Liver (tissue), 9 donors: ENCODE results near the gene TDRD7. TPM values are rescaled to one million over a fixed set of nuclear protein-coding genes. Genes with fewer than 3 reads are reported as not detected.

Experiments
- DNase-seq: peaks from one replicate; pipeline ENCODE4 v3.0.0-alpha.2; 2017; ENCODE audit warnings: low spot score
- H3K27ac ChIP-seq, 2 donors: one replicate each; pipeline ENCODE4 v1.7.0; 2013; ENCODE audit warnings: inconsistent platforms in 2 of 2, low read length in 2 of 2, control low read depth in 1 of 2, low read depth in 1 of 2, mild to moderate bottlenecking in 1 of 2
- H3K27me3 ChIP-seq, 4 donors: one replicate each; pipeline versions ENCODE4 v1.6.1 to v1.7.0; 2013; ENCODE audit warnings: low read length in 3 of 4, inconsistent platforms in 1 of 4, mild to moderate bottlenecking in 1 of 4, moderate library complexity in 1 of 4; ENCODE audit not compliant: control insufficient read depth in 4 of 4, insufficient read depth in 4 of 4
- H3K36me3 ChIP-seq, 4 donors: one replicate each; pipeline versions ENCODE4 v1.6.1 to v1.7.0; 2013; ENCODE audit warnings: low read length in 3 of 4, mild to moderate bottlenecking in 3 of 4, low read depth in 1 of 4, moderate library complexity in 1 of 4; ENCODE audit not compliant: control insufficient read depth in 4 of 4, insufficient read depth in 3 of 4
- H3K4me1 ChIP-seq, 4 donors: one replicate each; pipeline versions ENCODE4 v1.6.1 to v1.7.0; 2013; ENCODE audit warnings: low read length in 3 of 4, mild to moderate bottlenecking in 3 of 4, moderate library complexity in 1 of 4; ENCODE audit not compliant: control insufficient read depth in 4 of 4, insufficient read depth in 4 of 4
- H3K4me3 ChIP-seq, 3 donors: one replicate each; pipeline versions ENCODE4 v1.6.1 to v1.7.0; 2013; ENCODE audit warnings: low read length in 3 of 3, control low read depth in 1 of 3, low read depth in 1 of 3, mild to moderate bottlenecking in 1 of 3
- H3K9ac ChIP-seq, 2 donors: one replicate each; pipeline ENCODE4 v1.7.0; 2013; ENCODE audit warnings: low read length in 2 of 2, mild to moderate bottlenecking in 2 of 2, moderate library complexity in 2 of 2, control low read depth in 1 of 2, low read depth in 1 of 2
- H3K9me3 ChIP-seq, 4 donors: one replicate each; pipeline versions ENCODE4 v1.6.1 to v1.7.0; 2013; ENCODE audit warnings: low read length in 3 of 4; ENCODE audit not compliant: control insufficient read depth in 4 of 4
- ATF3 ChIP-seq: IDR thresholded peaks from 2 replicates; pipeline ENCODE4 v1.6.1; 2016; ENCODE audit warnings: antibody characterized with exemption
- EGR1 ChIP-seq, 2 donors: IDR thresholded peaks; 2 replicates each; pipeline ENCODE4 v1.6.1; 2016 to 2018; ENCODE audit warnings: antibody characterized with exemption in 2 of 2, low read depth in 2 of 2
- FOXA1 ChIP-seq: IDR thresholded peaks from 2 replicates; pipeline ENCODE4 v1.6.1; 2016; ENCODE audit warnings: antibody characterized with exemption
- FOXA2 ChIP-seq: IDR thresholded peaks from 2 replicates; pipeline ENCODE4 v1.6.1; 2016; ENCODE audit warnings: antibody characterized with exemption
- GABPA ChIP-seq, 2 donors: IDR thresholded peaks in 1 of 2; conservative IDR thresholded peaks in 1 of 2; 2 replicates each; pipeline ENCODE4 v1.6.1; 2016; ENCODE audit warnings: antibody characterized with exemption in 2 of 2, mild to moderate bottlenecking in 1 of 2, moderate library complexity in 1 of 2
- HNF4A ChIP-seq, 2 donors: conservative IDR thresholded peaks; 2 replicates each; pipeline ENCODE4 v1.6.1; 2016; ENCODE audit warnings: antibody characterized with exemption in 2 of 2, mild to moderate bottlenecking in 2 of 2
- HNF4G ChIP-seq: IDR thresholded peaks from 2 replicates; pipeline ENCODE4 v1.6.1; 2016; ENCODE audit warnings: antibody characterized with exemption
- JUND ChIP-seq, 2 donors: IDR thresholded peaks; 2 replicates each; pipeline ENCODE4 v1.6.1; 2016; ENCODE audit warnings: antibody characterized with exemption in 2 of 2
- NR2F2 ChIP-seq: IDR thresholded peaks from 2 replicates; pipeline ENCODE4 v1.6.1; 2016; ENCODE audit warnings: antibody characterized with exemption
- RAD21 ChIP-seq, 2 donors: IDR thresholded peaks; 2 replicates each; pipeline ENCODE4 v1.6.1; 2016; ENCODE audit warnings: antibody characterized with exemption in 2 of 2, mild to moderate bottlenecking in 2 of 2
- RXRA ChIP-seq, 2 donors: IDR thresholded peaks; 2 replicates each; pipeline ENCODE4 v1.6.1; 2017 to 2018; ENCODE audit warnings: antibody characterized with exemption in 2 of 2, mild to moderate bottlenecking in 1 of 2
- SP1 ChIP-seq: IDR thresholded peaks from 2 replicates; pipeline ENCODE4 v1.6.1; 2018; ENCODE audit warnings: antibody characterized with exemption, mild to moderate bottlenecking
- TAF1 ChIP-seq: conservative IDR thresholded peaks from 2 replicates; pipeline ENCODE4 v1.6.1; 2016; ENCODE audit warnings: antibody characterized with exemption, mild to moderate bottlenecking
- YY1 ChIP-seq: IDR thresholded peaks from 2 replicates; pipeline ENCODE4 v1.6.1; 2016; ENCODE audit warnings: antibody characterized with exemption, mild to moderate bottlenecking
- ZBTB33 ChIP-seq: IDR thresholded peaks from 2 replicates; pipeline ENCODE4 v1.6.1; 2016; ENCODE audit warnings: antibody characterized with exemption
- WGBS: extraction: QIAGEN DNeasy Blood & Tissue Kit; methylation state at CpG from one replicate; pipeline ENCODE4 v1.1.7; 2013; 5-methylcytosine and 5-hydroxymethylcytosine counted together
- polyA plus RNA-seq, 2 donors: library from polyadenylated mRNA; stranded (reverse) in 1 of 2; unstranded in 1 of 2; fragments of 200-250 nt in 1 of 2; fragments of >200 nt in 1 of 2; fragmentation: Nextera tagmentation in 1 of 2; extraction: Ambion mirVana in 1 of 2; gene quantifications; one replicate each; pipeline versions ENCODE4 v1.2.1 to v1.2.3, GENCODE V29; 2013 to 2015
- total RNA-seq, 2 donors: library from RNA; depleted of rRNA; stranded (reverse); fragments of >200 nt; gene quantifications; one replicate each; pipeline ENCODE4 v1.2.3, GENCODE V29; 2014
- TF ChIP-seq, protein P1 (sequence below): IDR thresholded peaks from 2 replicates; pipeline ENCODE4 v1.6.1; 2016; ENCODE audit warnings: antibody characterized with exemption
- TF ChIP-seq, protein P2 (sequence below): fragments of 150-350 bp; IDR thresholded peaks from 2 replicates; pipeline ENCODE4 v1.5.1; 2017; ENCODE audit warnings: improper control_type of control experiment, low read depth, low read length; ENCODE audit not compliant: missing input control
- TF ChIP-seq, protein P3 (sequence below): IDR thresholded peaks from 2 replicates; pipeline ENCODE4 v1.6.1; 2016; ENCODE audit warnings: antibody characterized with exemption, mild to moderate bottlenecking
- donor health status: healthy.
- donor health status: healthy.
- donor health status: healthy.
- donor health status: healthy.
- donor health status: healthy.

The TDRD7 gene
- total and polyA plus RNA-seq, 4 donors: 3.6 to 6.9 (median 5.4) TPM

DNA sequence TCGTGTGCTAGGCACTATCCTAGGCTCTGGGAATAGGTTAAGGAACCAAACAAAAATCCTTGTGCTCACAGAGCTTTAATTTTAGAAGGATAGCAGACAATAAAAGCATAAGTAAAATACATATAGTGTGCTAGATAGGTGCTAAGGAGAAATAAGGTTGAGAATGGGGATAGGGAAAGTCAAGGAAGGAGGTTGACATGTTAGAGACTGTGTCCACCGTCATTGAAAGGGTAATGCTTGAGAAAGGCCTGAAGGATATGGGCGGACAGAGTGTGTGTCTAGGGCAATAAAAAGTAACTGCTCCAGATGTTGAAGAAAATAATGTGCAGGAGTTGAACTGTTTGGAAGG, 482 bp upstream of the TDRD7 start:
- TF ChIP-seq RXRA (IDR thresholded peaks at IDR 0.05) (no peak), GABPA (IDR thresholded peaks at IDR 0.05 in 1 of 2, conservative IDR thresholded peaks at IDR 0.05 in 1 of 2) (no peak), RAD21 (IDR thresholded peaks at IDR 0.05) (no peak), NR2F2 (no peak), FOXA2 (no peak), SP1 (no peak)
- no peak for DNase-seq

DNA sequence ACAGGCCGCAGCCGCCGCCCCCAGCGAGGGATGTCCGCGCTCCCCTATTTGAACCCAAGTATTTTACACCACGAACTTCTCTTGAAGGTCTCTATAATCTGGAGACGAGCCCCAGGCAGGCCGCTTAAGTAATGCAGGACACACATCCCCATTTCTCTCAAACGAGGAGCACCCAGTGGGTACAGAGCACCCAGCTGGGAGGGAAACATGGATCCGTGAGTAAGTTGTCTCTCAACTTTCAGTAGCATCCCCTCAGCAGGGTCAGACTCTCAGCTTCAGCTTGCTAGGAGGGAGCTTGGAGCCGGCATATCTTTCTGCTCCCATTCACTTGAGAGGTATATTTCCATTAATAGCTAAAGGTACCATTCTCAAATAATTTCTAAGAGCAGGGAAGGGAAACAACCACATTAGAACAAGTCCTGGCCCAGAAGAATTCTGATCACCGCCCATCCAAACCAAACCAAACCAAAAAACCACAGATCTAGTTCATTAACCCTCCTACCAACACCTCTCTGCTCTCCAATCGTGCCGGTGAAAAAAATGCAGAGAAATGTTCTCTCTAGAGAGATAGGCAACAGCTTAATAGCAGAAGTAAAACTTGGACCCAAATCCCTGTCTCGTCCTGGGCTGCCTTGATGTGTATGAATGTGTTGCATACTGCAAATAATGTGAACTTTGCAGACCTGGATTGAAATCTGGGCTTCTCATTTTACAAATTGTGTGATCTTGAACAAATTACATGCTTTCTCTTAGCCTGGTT, 910 bp downstream of the TDRD7 start:
- no peaks in the 10 kb centered on the region for H3K27me3 ChIP-seq
- peak overlapping the region; percentile 59 to 96 (median 64) for H3K4me3 ChIP-seq
- 11% methylated on average over 16 of the region's 16 CpGs for WGBS
- no peak for DNase-seq
- no peaks in the 10 kb centered on the region for H3K36me3 ChIP-seq
- H3K9me3 ChIP-seq: no peaks in the 10 kb centered on the region
- no peak for TF ChIP-seq SP1
- TF ChIP-seq, protein P1, sequence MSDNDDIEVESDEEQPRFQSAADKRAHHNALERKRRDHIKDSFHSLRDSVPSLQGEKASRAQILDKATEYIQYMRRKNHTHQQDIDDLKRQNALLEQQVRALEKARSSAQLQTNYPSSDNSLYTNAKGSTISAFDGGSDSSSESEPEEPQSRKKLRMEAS: no peak
- no peak for TF ChIP-seq EGR1 (IDR thresholded peaks at IDR 0.05; ENCODE audit: low read depth in 2 of 2)
- no peak for TF ChIP-seq YY1
- TF ChIP-seq, protein P2, sequence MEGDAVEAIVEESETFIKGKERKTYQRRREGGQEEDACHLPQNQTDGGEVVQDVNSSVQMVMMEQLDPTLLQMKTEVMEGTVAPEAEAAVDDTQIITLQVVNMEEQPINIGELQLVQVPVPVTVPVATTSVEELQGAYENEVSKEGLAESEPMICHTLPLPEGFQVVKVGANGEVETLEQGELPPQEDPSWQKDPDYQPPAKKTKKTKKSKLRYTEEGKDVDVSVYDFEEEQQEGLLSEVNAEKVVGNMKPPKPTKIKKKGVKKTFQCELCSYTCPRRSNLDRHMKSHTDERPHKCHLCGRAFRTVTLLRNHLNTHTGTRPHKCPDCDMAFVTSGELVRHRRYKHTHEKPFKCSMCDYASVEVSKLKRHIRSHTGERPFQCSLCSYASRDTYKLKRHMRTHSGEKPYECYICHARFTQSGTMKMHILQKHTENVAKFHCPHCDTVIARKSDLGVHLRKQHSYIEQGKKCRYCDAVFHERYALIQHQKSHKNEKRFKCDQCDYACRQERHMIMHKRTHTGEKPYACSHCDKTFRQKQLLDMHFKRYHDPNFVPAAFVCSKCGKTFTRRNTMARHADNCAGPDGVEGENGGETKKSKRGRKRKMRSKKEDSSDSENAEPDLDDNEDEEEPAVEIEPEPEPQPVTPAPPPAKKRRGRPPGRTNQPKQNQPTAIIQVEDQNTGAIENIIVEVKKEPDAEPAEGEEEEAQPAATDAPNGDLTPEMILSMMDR: no peak
- no peak for TF ChIP-seq RXRA (IDR thresholded peaks at IDR 0.05)
- no peak for TF ChIP-seq RAD21 (IDR thresholded peaks at IDR 0.05)
- no peak for TF ChIP-seq ZBTB33
- no peak for TF ChIP-seq FOXA2
- peaks cover 0 to 23% (median 16%) of the 10 kb centered on the region in 4 donors for H3K4me1 ChIP-seq
- peak overlapping the region; percentile 36 to 58 for H3K9ac ChIP-seq
- H3K27ac ChIP-seq: peak overlapping the region; percentile 61 to 67

More for the DNA sequence above, 482 bp upstream of the TDRD7 start:
- Histone ChIP-seq H3K27me3 (no peaks in the 10 kb centered on the region), H3K36me3 (no peaks in the 10 kb centered on the region), H3K9ac (no peak overlapping the region), H3K4me3 (peak overlapping the region in 1 of 3 donors; percentile 96), H3K9me3 (no peaks in the 10 kb centered on the region), H3K4me1 (peaks cover 3 to 30% (median 20%) of the 10 kb centered on the region in 4 donors), H3K27ac (no peak overlapping the region)
- WGBS: 40% methylated on average over 3 of the region's 3 CpGs

DNA sequence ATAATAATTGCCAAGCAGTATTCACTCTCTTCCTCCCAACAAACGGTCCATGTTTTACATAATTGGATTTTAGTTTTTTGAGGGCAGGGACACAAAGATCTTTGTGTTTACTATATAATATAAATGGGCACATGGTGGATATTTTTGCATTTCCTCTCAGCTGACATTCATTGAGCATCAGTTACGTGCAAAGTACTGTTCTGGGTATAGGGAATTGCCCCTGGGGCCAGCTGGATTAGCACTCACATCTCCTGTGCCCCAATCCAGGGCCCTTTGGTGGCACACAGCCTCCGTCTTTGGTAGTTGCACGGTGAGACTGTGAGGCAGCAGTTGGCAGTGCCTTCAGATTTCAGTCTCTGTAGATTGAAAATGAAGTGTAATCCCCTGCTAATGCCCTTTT, 1.6 kb downstream of the TDRD7 start:
- Histone ChIP-seq H3K36me3 (no peaks in the 10 kb centered on the region), H3K4me3 (no peak overlapping the region), H3K9me3 (no peaks in the 10 kb centered on the region), H3K9ac (no peak overlapping the region), H3K27ac (no peak overlapping the region), H3K27me3 (no peaks in the 10 kb centered on the region), H3K4me1 (peaks cover 0 to 23% (median 16%) of the 10 kb centered on the region in 4 donors)
- 80% methylated on average over 4 of the region's 4 CpGs for WGBS
- no peak for DNase-seq
- TF ChIP-seq JUND (IDR thresholded peaks at IDR 0.05): no peak
- TF ChIP-seq FOXA1: no peak
- TF ChIP-seq, protein P1: no peak
- TF ChIP-seq ATF3: no peak
- no peak for TF ChIP-seq TAF1
- TF ChIP-seq EGR1 (IDR thresholded peaks at IDR 0.05; ENCODE audit: low read depth in 2 of 2): no peak
- no peak for TF ChIP-seq GABPA (IDR thresholded peaks at IDR 0.05 in 1 of 2, conservative IDR thresholded peaks at IDR 0.05 in 1 of 2)
- no peak for TF ChIP-seq SP1
- TF ChIP-seq RXRA (IDR thresholded peaks at IDR 0.05): no peak
- TF ChIP-seq NR2F2: no peak
- TF ChIP-seq RAD21 (IDR thresholded peaks at IDR 0.05): no peak
- no peak for TF ChIP-seq HNF4A (conservative IDR thresholded peaks at IDR 0.05)
- TF ChIP-seq, protein P3, sequence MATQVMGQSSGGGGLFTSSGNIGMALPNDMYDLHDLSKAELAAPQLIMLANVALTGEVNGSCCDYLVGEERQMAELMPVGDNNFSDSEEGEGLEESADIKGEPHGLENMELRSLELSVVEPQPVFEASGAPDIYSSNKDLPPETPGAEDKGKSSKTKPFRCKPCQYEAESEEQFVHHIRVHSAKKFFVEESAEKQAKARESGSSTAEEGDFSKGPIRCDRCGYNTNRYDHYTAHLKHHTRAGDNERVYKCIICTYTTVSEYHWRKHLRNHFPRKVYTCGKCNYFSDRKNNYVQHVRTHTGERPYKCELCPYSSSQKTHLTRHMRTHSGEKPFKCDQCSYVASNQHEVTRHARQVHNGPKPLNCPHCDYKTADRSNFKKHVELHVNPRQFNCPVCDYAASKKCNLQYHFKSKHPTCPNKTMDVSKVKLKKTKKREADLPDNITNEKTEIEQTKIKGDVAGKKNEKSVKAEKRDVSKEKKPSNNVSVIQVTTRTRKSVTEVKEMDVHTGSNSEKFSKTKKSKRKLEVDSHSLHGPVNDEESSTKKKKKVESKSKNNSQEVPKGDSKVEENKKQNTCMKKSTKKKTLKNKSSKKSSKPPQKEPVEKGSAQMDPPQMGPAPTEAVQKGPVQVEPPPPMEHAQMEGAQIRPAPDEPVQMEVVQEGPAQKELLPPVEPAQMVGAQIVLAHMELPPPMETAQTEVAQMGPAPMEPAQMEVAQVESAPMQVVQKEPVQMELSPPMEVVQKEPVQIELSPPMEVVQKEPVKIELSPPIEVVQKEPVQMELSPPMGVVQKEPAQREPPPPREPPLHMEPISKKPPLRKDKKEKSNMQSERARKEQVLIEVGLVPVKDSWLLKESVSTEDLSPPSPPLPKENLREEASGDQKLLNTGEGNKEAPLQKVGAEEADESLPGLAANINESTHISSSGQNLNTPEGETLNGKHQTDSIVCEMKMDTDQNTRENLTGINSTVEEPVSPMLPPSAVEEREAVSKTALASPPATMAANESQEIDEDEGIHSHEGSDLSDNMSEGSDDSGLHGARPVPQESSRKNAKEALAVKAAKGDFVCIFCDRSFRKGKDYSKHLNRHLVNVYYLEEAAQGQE: no peak
- TF ChIP-seq HNF4G: no peak
- TF ChIP-seq YY1: no peak
